HepG2 (cell line): ENCODE measurements around the gene SRSF2. TPM values are rescaled to one million over a fixed set of nuclear protein-coding genes. Genes with fewer than 3 reads are reported as not detected.

Experiments used
- BRCA1 ChIP-seq: sonication (generic); formaldehyde crosslinking; IDR thresholded peaks from 2 replicates; pipeline ENCODE4 v1.4.0; 2020; ENCODE audit warnings: missing genetic modification reagents
- DBP ChIP-seq: sonication (generic); formaldehyde crosslinking; IDR thresholded peaks from 2 replicates; pipeline ENCODE4 v1.4.0; 2020; ENCODE audit warnings: missing genetic modification reagents; ENCODE audit errors: not compliant biosample characterization
- FOXK1 ChIP-seq: sonication (generic); formaldehyde crosslinking; IDR thresholded peaks from 2 replicates; pipeline ENCODE4 v1.4.0; 2020; ENCODE audit warnings: low read depth, missing genetic modification reagents, borderline replicate concordance
- FOXO1 ChIP-seq: sonication (generic); formaldehyde crosslinking; IDR thresholded peaks from 2 replicates; pipeline ENCODE4 v1.4.0; 2020; ENCODE audit warnings: missing genetic modification reagents
- HDAC2 ChIP-seq: sonication (generic); formaldehyde crosslinking; IDR thresholded peaks from 2 replicates; pipeline ENCODE4 v1.4.0; 2020; ENCODE audit warnings: missing genetic modification reagents
- HES4 ChIP-seq: sonication (generic); formaldehyde crosslinking; IDR thresholded peaks from 2 replicates; pipeline ENCODE4 v1.9.0; 2021; ENCODE audit warnings: mild to moderate bottlenecking, missing genetic modification reagents, borderline replicate concordance
- KLF11 ChIP-seq: IDR thresholded peaks from 2 replicates; pipeline ENCODE4 v1.6.1; 2016; ENCODE audit warnings: missing compliant biosample characterization
- KLF16 ChIP-seq, 2 experiments: sonication (generic) in 1 of 2; formaldehyde crosslinking in 1 of 2; IDR thresholded peaks; 2 replicates each; pipeline versions ENCODE4 v1.6.1 to v1.8.0; 2016 to 2023; ENCODE audit warnings: missing genetic modification reagents in 2 of 2, missing compliant biosample characterization in 1 of 2
- NR2F2 ChIP-seq: IDR thresholded peaks from 2 replicates; pipeline ENCODE4 v1.6.1; 2012; ENCODE audit warnings: low read depth, inconsistent platforms, borderline replicate concordance
- SIX1 ChIP-seq: sonication (generic); formaldehyde crosslinking; IDR thresholded peaks from 2 replicates; pipeline ENCODE4 v1.4.0; 2020; ENCODE audit warnings: missing genetic modification reagents, borderline replicate concordance
- SKI ChIP-seq: fragments of 450-650 bp; IDR thresholded peaks from one replicate; pipeline ENCODE4 v1.6.1; 2018; ENCODE audit warnings: mild to moderate bottlenecking; ENCODE audit not compliant: partially characterized antibody
- TFDP2 ChIP-seq: sonication (generic); formaldehyde crosslinking; IDR thresholded peaks from 2 replicates; pipeline ENCODE4 v1.4.0; 2020; ENCODE audit warnings: missing genetic modification reagents
- ZBTB1 ChIP-seq: sonication (generic); formaldehyde crosslinking; IDR thresholded peaks from 2 replicates; pipeline ENCODE4 v1.4.0; 2020; ENCODE audit warnings: missing genetic modification reagents, borderline replicate concordance
- ZBTB4 ChIP-seq: sonication (generic); formaldehyde crosslinking; IDR thresholded peaks from 2 replicates; pipeline ENCODE4 v1.4.0; 2020; ENCODE audit warnings: missing genetic modification reagents, mild to moderate bottlenecking, borderline replicate concordance
- ZFP41 ChIP-seq: sonication (generic); formaldehyde crosslinking; IDR thresholded peaks from 2 replicates; pipeline ENCODE4 v1.4.0; 2020; ENCODE audit warnings: mild to moderate bottlenecking, missing genetic modification reagents, borderline replicate concordance
- ZFP91 ChIP-seq: sonication (generic); formaldehyde crosslinking; IDR thresholded peaks from 2 replicates; pipeline ENCODE4 v1.9.0; 2022; ENCODE audit warnings: missing genetic modification reagents, mild to moderate bottlenecking, borderline replicate concordance
- ZFX ChIP-seq: sonication (generic); formaldehyde crosslinking; IDR thresholded peaks from 2 replicates; pipeline ENCODE4 v1.4.0; 2020; ENCODE audit warnings: mild to moderate bottlenecking, low read depth, missing genetic modification reagents, moderate library complexity
- ZNF263 ChIP-seq: sonication (generic); formaldehyde crosslinking; IDR thresholded peaks from 2 replicates; pipeline ENCODE4 v1.4.0; 2020; ENCODE audit warnings: missing genetic modification reagents
- ZNF264 ChIP-seq: sonication (generic); formaldehyde crosslinking; IDR thresholded peaks from 2 replicates; pipeline ENCODE4 v1.4.0; 2020; ENCODE audit warnings: missing genetic modification reagents
- ZNF431 ChIP-seq: sonication (generic); formaldehyde crosslinking; IDR thresholded peaks from 2 replicates; pipeline ENCODE4 v1.9.0; 2022; ENCODE audit warnings: missing genetic modification reagents, low read depth, mild to moderate bottlenecking, borderline replicate concordance
- ZNF781 ChIP-seq: sonication (generic); formaldehyde crosslinking; IDR thresholded peaks from 2 replicates; pipeline ENCODE4 v1.5.1; 2020; ENCODE audit warnings: borderline replicate concordance, mild to moderate bottlenecking, missing genetic modification reagents; ENCODE audit errors: not compliant biosample characterization
- polyA plus RNA-seq, 8 experiments: library from polyadenylated mRNA; depleted of rRNA in 3 of 8; stranded (reverse) in 7 of 8; unstranded in 1 of 8; fragments of >200 nt; fragmentation: Illumina TruSeq in 4 of 8; extraction: Trizol in 4 of 8; gene quantifications; 2 replicates each; pipeline versions ENCODE4 v1.2.1 to v1.2.3, GENCODE V29; 2011 to 2016; ENCODE audit warnings: low read depth in 4 of 8, missing spikeins in 1 of 8, mixed read lengths in 1 of 8; ENCODE audit not compliant: insufficient read depth in 1 of 8
- total RNA-seq, 5 experiments: library from RNA; depleted of rRNA; stranded (reverse); fragments of >200 nt; fragmentation: Illumina TruSeq; extraction: Trizol; gene quantifications; 2 replicates each; pipeline ENCODE4 v1.2.3, GENCODE V29; 2016; ENCODE audit warnings: low read depth in 1 of 5

Gene SRSF2
- total and polyA plus RNA-seq, 2 of the 13 experiments (the other 11 are each of a cell fraction or from before 2014, with no cell fraction given), result 306 to 319 TPM

GRCh38 chr17:76691379-76692191 lies 45.5 kb downstream of the SRSF2 start (continued):
- TF ChIP-seq ZBTB4 (CRISPR knock-in tag) (0 out of 2 replicates have a peak, but pooled peaks have one; percentile 67), KLF16 (CRISPR knock-in tag; IDR thresholded peaks at IDR 0.05) (0 out of 4 replicates have a peak, but pooled peaks of 1 of the 2 experiments have one; percentile 16), ZNF263 (peak; percentile 41; the same call in 1 of the 2 replicates), ZNF264 (0 out of 2 replicates have a peak, but pooled peaks have one; percentile 64), SIX1 (CRISPR knock-in tag) (peak; percentile 52; the same call in 1 of the 2 replicates), HES4 (no peak), KLF11 (0 out of 2 replicates have a peak, but pooled peaks have one; percentile 47), NR2F2 (0 out of 2 replicates have a peak, but pooled peaks have one; percentile 43), BRCA1 (CRISPR knock-in tag) (no peak), ZNF781 (no peak), FOXO1 (CRISPR knock-in tag) (peak; percentile 90; the same call in 1 of the 2 replicates), HDAC2 (CRISPR knock-in tag) (peak; percentile 85), SKI (peak; percentile 38), ZFX (peak; percentile 57; the same call in 1 of the 2 replicates), FOXK1 (CRISPR knock-in tag) (peak; percentile 67; the same call in 1 of the 2 replicates), TFDP2 (CRISPR knock-in tag) (0 out of 2 replicates have a peak, but pooled peaks have one; percentile 32), ZNF431 (peak; percentile 74; the same call in 1 of the 2 replicates), ZFP91 (CRISPR knock-in tag) (peak; percentile 60), DBP (no peak), ZBTB1 (CRISPR knock-in tag) (no peak), ZFP41 (CRISPR knock-in tag) (no peak)
